Measurements from ENCODE around the gene RAB22A.

GRCh38 chr20:58300321-58300720 is 9.2 kb upstream of the RAB22A start:
- TF ChIP-seq CTCF (IDR thresholded peaks at IDR 0.05; ENCODE audit: insufficient read depth, low read length) (no peak), SPI1 (IDR thresholded peaks at IDR 0.05; ENCODE audit: borderline replicate concordance, low read depth) (no peak), REST (IDR thresholded peaks at IDR 0.05; ENCODE audit: insufficient replicate concordance, low read depth) (no peak)
